Stomach (tissue), 4 donors: ENCODE measurements around the gene SRGN.

Experiments
- CTCF ChIP-seq, 7 experiments: fragments of 450-650 bp in 4 of 7; fragments of 200-600 bp in 3 of 7; sonication (generic) in 3 of 7; IDR thresholded peaks; one replicate each; pipeline ENCODE4 v1.5.1; 2016 to 2019; ENCODE audit warnings: antibody characterized with exemption in 7 of 7, control low read depth in 2 of 7, mild to moderate bottlenecking in 1 of 7
- EP300 ChIP-seq: sonication (generic); formaldehyde crosslinking; IDR thresholded peaks from one replicate; pipeline ENCODE4 v1.6.1; 2017; ENCODE audit warnings: antibody characterized with exemption
- POLR2A ChIP-seq, 4 donors: fragments of 450-650 bp; IDR thresholded peaks; one replicate each; pipeline ENCODE4 v1.6.1; 2016; ENCODE audit warnings: antibody characterized with exemption in 4 of 4, control low read depth in 2 of 4, mild to moderate bottlenecking in 1 of 4, moderate library complexity in 1 of 4
- POLR2AphosphoS5 ChIP-seq, 3 donors: sonication (generic); formaldehyde crosslinking; IDR thresholded peaks; one replicate each; pipeline ENCODE4 v1.6.1; 2016; ENCODE audit warnings: antibody characterized with exemption in 3 of 3

- no peak for TF ChIP-seq CTCF (IDR thresholded peaks at IDR 0.05)
- no peak for TF ChIP-seq POLR2A (IDR thresholded peaks at IDR 0.05)
- no peak for TF ChIP-seq EP300
- no peak for TF ChIP-seq POLR2AphosphoS5 (IDR thresholded peaks at IDR 0.05)
These were observed 9.8 kb downstream of the SRGN start for GRCh38 chr10:69097729-69098128.
